ENCODE results near the gene PIP4K2C.
"Not testable (repeated sequence)": the region's sequence is repeated elsewhere in the genome, so short reads cannot be mapped to it uniquely, and the experiment has no call there.

Gene PIP4K2C

GRCh38 chr12:57560516-57560915 is 30.5 kb upstream of the PIP4K2C start:
- no peak for DNase-seq

- DNase-seq: not testable (repeated sequence)
Observed at GRCh38 chr12:57561117-57561516, 29.9 kb upstream of the PIP4K2C start.

- no peak for DNase-seq
Observed at GRCh38 chr12:57563358-57563757, 27.6 kb upstream of the PIP4K2C start.

GRCh38 chr12:57564178-57564740 is 26.7 kb upstream of the PIP4K2C start:
- DNase-seq: no peak

- no peak for DNase-seq
Observed at GRCh38 chr12:57568838-57569237, 22.2 kb upstream of the PIP4K2C start.

- DNase-seq: no peak
Observed at GRCh38 chr12:57569858-57570257, 21.1 kb upstream of the PIP4K2C start.

- DNase-seq: not testable (repeated sequence)
Observed at GRCh38 chr12:57570438-57570837, 20.6 kb upstream of the PIP4K2C start.

GRCh38 chr12:57571926-57572762 is 18.8 kb upstream of the PIP4K2C start:
- DNase-seq: no peak

GRCh38 chr12:57574795-57575194 is 16.2 kb upstream of the PIP4K2C start:
- no peak for DNase-seq

GRCh38 chr12:57575771-57576612 is 15.0 kb upstream of the PIP4K2C start:
- DNase-seq: no peak

GRCh38 chr12:57576613-57577160 is 14.3 kb upstream of the PIP4K2C start:
- DNase-seq: no peak

GRCh38 chr12:57577981-57578758 is 12.8 kb upstream of the PIP4K2C start:
- no peak for DNase-seq

- DNase-seq: no peak
Observed at GRCh38 chr12:57579011-57579410, 12.0 kb upstream of the PIP4K2C start.

GRCh38 chr12:57579677-57580465 is 11.1 kb upstream of the PIP4K2C start:
- no peak for DNase-seq

GRCh38 chr12:57580466-57580795 is 10.6 kb upstream of the PIP4K2C start:
- DNase-seq: no peak

GRCh38 chr12:57581802-57582201 is 9.2 kb upstream of the PIP4K2C start:
- no peak for DNase-seq

GRCh38 chr12:57582440-57582839 is 8.6 kb upstream of the PIP4K2C start:
- no peak for DNase-seq

GRCh38 chr12:57583008-57583831 is 7.8 kb upstream of the PIP4K2C start:
- DNase-seq: peak; percentile 22

- DNase-seq: no peak
Observed at GRCh38 chr12:57584050-57584449, 6.9 kb upstream of the PIP4K2C start.

- no peak for DNase-seq
Observed at GRCh38 chr12:57584690-57585089, 6.3 kb upstream of the PIP4K2C start.

- no peak for DNase-seq
Observed at GRCh38 chr12:57585156-57585555, 5.8 kb upstream of the PIP4K2C start.

All from DMS79 (cell line).